NCI-H1092 (cell line): Measurements from ENCODE around the gene MMGT1.
A peak's percentile ranks its signal among the peaks of the same experiment; 100 is the strongest.

ENCODE experiments used
- DNase-seq: peaks from one replicate; lab custom pipeline; 2025; lab: John Stamatoyannopoulos, UW

MMGT1 gene

DNA sequence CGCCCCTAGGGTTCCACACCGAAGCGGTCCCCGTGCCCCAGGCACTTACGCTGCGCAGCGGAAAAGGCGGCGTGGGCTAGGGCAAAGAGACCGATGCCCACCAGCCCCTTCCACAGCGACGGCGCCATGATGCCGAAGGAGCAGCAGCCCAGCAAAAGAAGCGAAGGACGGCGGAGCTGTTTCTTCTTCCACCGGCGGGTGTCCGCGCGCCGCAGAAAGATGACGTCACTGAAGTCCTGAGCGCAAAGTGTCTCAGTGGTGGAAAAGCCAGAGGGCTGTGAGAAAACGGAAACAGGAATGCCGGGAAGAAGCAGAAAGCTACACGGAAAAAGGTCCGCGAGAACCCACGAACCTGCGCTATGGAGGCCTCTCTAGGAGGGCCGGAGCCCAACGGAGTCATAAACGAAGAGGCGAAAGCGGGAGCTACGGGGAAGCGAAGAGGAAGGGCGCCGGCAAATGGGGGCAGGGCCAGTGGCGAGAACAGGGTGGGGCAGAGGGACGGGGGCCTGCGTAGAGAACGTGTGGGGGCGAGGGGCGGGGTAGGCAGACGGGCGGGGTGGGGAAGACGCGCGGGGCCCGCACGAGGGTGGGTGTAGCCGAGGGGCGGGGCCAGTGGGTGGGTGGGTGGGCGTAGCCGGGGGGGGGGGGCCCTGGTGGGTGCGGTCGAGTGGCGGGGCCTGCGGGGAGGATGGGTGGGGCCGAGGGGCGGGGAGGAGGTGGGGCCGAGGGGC, at the start of gene MMGT1:
TSS of gene MMGT1 (minus strand) at position 441 of the 731 bp plus-strand sequence. CDS start at position 128, 313 bp downstream.
- DNase-seq: peak; percentile 79

DNA sequence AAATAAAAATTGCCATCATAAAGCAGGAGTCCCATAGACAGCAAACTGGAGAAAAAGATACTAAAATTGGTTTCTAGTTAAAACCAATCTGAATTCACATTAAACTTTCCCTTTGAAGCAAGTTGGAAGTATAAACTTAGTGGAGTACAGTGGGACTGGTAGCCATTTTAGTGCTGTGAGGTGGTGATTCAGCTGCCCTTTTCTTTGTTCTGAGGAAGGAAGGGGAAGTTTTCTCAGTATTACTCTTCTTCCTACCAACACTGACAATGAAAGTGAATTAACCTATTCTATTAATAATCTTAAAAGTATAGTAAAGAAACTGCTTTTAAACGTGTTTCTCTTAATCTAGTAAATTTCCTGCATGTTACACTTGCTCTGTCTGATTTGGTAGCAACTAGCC, 48.1 kb upstream of the MMGT1 start:
- DNase-seq: no peak

GRCh38 chrX:136021160-136021559, 47.4 kb upstream of the MMGT1 start:
- no peak for DNase-seq

GRCh38 chrX:136019226-136019625, 45.4 kb upstream of the MMGT1 start:
- no peak for DNase-seq

- DNase-seq: no peak
Observed at GRCh38 chrX:136016881-136017280, 43.1 kb upstream of the MMGT1 start.

- DNase-seq: no peak
Observed at GRCh38 chrX:136015016-136015415, 41.2 kb upstream of the MMGT1 start.

GRCh38 chrX:135988245-135988644, 14.5 kb upstream of the MMGT1 start:
- DNase-seq: no peak

DNA sequence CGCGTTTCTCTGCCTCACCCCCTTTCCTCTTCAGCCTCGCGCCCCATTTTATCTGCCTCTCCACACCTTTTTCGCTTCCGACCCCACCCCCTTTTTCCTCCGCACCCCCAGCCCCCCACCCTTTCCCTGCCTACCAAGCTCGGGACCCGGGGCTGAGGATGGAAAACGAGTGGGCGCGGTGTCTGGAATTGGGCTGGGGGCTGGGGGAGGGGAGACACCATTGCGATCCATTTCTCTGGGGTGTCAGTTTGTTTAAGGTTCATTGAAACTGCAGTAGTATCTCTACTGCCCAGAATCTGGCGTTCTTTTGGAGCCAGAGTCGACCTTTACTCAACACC, 12.2 kb upstream of the MMGT1 start:
- no peak for DNase-seq

- DNase-seq: peak; percentile 69
Observed at GRCh38 chrX:135985157-135985972, 11.6 kb upstream of the MMGT1 start, which contains the start of gene SLC9A6. Gene SLC9A6 (plus strand): TSS chrX:135985435. CDS start chrX:135985659, 224 bp downstream.

GRCh38 chrX:135984791-135985156, 11.0 kb upstream of the MMGT1 start:
- no peak for DNase-seq

- no peak for DNase-seq
Observed at GRCh38 chrX:135984256-135984655, 10.5 kb upstream of the MMGT1 start.

GRCh38 chrX:135982860-135983259, 9.1 kb upstream of the MMGT1 start:
- DNase-seq: no peak

DNA sequence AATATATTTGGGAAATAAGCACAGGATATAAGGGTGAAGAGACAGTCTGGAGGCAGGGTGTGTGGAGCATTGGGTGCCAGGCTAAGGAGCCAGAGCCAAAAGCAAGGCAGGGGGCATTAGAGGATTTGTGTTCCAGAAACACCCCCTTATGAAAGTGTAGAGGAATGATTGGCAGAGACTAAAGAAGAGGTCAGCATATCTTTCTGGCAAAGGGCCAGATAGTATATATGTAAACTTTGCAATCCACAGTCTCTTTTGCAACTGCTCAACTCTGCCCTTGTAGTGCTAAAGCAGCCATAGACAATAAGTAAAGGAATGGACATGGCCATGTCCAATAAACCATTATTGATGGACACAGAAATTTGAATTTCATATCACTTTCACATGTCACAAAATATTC, 7.9 kb upstream of the MMGT1 start:
- DNase-seq: no peak

DNA sequence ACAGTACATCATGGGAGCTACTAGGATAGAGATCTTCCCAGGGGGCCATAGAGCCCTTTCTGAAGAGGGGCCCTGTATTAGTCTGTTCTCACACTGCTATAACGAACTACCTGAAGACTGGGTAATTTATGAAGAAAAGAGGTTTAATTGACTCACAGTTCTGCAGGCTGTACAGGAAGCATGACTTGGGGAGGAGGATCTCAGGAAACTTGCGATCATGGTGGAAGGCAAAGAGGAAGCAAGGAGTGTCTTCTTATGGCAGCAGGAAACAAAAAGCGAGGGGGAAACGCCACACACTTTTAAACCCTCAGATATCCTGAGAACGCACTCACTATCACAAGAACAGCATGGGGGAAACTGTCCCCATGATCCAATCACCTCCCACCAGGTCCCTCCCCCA, 7.2 kb upstream of the MMGT1 start:
- no peak for DNase-seq

- no peak for DNase-seq
Observed at GRCh38 chrX:135977611-135978010, 3.8 kb upstream of the MMGT1 start.

DNA sequence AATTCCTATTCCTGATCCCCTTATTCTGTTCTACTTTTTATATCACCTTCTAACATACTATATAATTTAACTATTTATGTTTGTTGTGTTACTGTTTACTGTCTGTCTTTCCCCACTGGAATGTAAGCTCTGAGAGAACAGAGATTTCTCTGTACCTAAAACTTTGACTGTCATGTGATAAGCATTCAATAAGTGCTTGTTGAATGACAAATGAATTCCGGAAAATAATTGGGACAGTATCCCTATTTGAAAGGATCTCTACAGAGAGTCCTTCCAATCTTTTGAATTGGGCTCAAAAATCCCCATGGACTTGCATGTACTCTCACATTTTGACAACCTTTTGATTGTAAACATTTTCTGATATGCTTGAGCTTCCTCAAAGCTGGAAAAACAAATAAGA, 1.6 kb upstream of the MMGT1 start:
- no peak for DNase-seq

DNA sequence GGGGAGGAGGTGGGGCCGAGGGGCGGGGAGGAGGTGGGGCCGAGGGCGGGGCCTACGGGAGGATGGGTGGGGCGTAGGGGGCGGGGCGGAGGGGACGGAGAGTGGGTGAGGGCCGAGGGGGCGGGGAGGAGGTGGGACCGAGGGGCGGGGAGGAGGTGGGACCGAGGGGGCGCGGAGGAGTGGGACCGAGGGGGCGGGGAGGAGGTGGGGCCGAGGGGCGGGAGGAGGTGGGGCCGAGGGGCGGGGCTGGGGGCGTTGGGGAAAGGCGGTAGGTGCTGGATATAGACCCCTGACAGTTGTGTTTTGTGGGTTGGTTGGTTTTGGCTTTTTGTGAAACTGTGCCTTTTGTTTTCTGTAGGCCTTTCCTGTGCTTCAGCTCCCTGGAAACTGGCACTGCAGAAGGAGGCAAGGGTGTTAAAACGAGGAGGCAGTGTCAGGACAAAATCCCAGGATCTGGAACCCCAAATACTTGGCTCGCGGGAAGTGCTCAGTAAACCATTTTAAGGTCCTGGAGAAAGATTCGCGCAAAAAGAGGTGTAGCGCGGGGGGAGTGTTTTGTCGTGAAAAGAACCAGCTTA, 580 bp upstream of the MMGT1 start:
- peak; percentile 63 for DNase-seq

GRCh38 chrX:135973025-135973547, 702 bp downstream of the MMGT1 start:
- no peak for DNase-seq

DNA sequence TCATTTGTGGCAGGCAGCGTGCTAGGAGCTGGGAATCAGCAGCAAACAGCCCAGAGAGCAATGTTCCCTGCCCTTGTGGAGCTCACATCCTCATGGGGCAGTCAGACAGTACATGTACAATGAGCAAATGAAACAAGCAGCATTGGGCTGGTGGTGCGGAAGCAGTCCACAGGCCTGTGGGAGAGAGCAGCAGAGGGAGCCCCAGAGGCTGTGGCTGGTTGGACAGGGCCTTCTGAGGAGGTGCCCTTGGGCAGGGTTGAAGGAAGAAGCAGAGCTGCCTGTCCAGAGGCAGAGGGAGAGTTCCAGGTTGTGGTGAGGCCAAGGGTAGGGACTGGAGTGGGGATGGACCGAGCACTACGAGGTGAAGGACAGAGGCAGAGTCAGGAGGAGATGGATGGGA, 22.5 kb downstream of the MMGT1 start:
- DNase-seq: no peak

DNA sequence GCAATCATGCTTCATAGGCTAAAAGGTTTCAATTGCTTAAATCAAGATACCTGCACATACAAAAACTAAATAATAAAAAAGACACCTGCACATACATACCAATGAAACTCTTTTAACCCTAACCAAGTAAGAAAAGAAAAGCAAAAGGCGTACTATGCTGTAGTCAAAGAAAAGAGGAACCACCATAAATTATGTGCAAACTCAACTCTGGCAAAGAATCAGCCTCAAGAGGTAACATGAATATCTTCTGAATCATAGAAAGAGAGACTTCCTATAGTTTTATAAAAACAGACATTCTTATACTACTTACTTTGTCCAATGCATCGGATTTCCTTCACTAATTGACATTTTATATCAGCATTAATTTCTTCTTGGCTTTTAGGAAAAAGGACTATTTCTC, 29.3 kb downstream of the MMGT1 start:
- DNase-seq: no peak

DNA sequence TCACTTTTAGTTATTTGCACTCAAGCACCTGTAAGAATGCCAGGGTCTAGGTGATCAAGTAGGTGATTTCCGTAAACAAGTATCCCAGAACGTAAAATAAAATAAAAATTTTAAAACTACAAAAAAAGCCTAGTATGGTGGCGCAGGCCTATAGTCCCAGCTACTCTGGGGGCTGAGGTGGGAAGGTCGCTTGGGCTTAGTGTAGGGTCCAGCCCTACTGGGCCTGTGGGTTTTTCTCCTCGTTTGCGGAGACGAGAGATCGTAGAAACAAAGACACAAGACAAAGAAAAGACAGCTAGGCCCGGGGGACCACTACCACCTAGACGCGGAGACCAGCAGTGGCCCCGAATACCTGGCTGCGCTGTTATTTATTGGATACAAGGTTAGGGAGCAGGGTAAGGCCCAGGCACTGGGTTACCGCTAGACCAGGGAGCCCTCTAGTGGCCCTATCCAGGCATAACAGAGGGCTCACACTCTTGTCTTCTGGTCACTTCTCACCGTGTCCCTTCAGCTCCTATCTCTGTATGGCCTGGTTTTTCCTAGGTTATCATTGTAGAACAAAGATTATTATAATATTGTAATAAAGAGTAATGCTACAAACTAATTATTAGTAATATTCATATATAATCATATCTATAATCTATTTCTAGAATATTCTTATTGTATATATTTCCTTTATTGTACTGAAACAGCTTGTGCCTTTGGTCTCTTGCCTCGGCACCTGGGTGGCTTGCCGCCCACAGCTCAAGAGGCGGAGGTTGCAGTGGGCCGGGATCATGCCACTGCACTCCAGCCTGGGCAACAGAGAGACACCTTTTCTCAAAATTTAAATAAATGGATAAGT, 41.9 kb downstream of the MMGT1 start:
- peak; percentile 32 for DNase-seq

GRCh38 chrX:135927897-135928296, 45.9 kb downstream of the MMGT1 start:
- DNase-seq: no peak
